GM18508 (cell line): ENCODE results near the gene AKNA.

Experiments used
- ATAC-seq: cut with Tn5 transposase; IDR thresholded peaks from one replicate; pipeline ENCODE4 v1.9.1; 2021; ENCODE audit warnings: moderate number of reproducible peaks; ENCODE audit not compliant: insufficient read depth, unreplicated experiment

Gene AKNA

GRCh38 chr9:114311571-114312512 lies 75.9 kb downstream of the AKNA start:
- no peak for ATAC-seq

- ATAC-seq: no peak
Measured at GRCh38 chr9:114310471-114311450, 77.0 kb downstream of the AKNA start.

GRCh38 chr9:114309096-114309495 lies 78.7 kb downstream of the AKNA start:
- ATAC-seq: no peak

GRCh38 chr9:114308361-114308950 lies 79.3 kb downstream of the AKNA start:
- ATAC-seq: no peak

GRCh38 chr9:114307899-114308267 lies 79.9 kb downstream of the AKNA start:
- no peak for ATAC-seq

- ATAC-seq: no peak
Measured at GRCh38 chr9:114304416-114305188, 83.2 kb downstream of the AKNA start.

GRCh38 chr9:114303977-114304376 lies 83.8 kb downstream of the AKNA start:
- ATAC-seq: no peak

GRCh38 chr9:114303571-114303970 lies 84.2 kb downstream of the AKNA start:
- no peak for ATAC-seq

- no peak for ATAC-seq
Measured at GRCh38 chr9:114302727-114303126, 85.1 kb downstream of the AKNA start.

GRCh38 chr9:114301798-114302565 lies 85.8 kb downstream of the AKNA start:
- ATAC-seq: no peak

- no peak for ATAC-seq
Measured at GRCh38 chr9:114300846-114301797, 86.7 kb downstream of the AKNA start.

- ATAC-seq: no peak
Measured at GRCh38 chr9:114300153-114300845, 87.5 kb downstream of the AKNA start.

GRCh38 chr9:114299286-114300152 lies 88.3 kb downstream of the AKNA start:
- ATAC-seq: no peak

- ATAC-seq: no peak
Measured at GRCh38 chr9:114296338-114296737, 91.4 kb downstream of the AKNA start.

- no peak for ATAC-seq
Measured at GRCh38 chr9:114294664-114295063, 93.1 kb downstream of the AKNA start.

- no peak for ATAC-seq
Measured at GRCh38 chr9:114291886-114292590, 95.7 kb downstream of the AKNA start.
